Thoracic aorta (tissue), 2 donors: ENCODE results near the gene KLHL24. TPM values are rescaled to one million over a fixed set of nuclear protein-coding genes. Genes with fewer than 3 reads are reported as not detected.

Experiments
- ATAC-seq: fragments of 150-250 bp; one replicate; pipeline ENCODE4 v1.8.0; 2017; ENCODE audit warnings: low read depth; ENCODE audit not compliant: insufficient number of reproducible peaks, low FRiP score
- DNase-seq: peaks from one replicate; pipeline ENCODE4 v3.0.0-alpha.2; 2020; ENCODE audit warnings: low spot score
- H3K27ac ChIP-seq, 2 donors: fragments of 200-600 bp; sonication (generic); 1 replicate in 1 of 2; 2 replicates in 1 of 2; pipeline ENCODE4 v1.5.1; 2016; ENCODE audit warnings: mild to moderate bottlenecking in 2 of 2, moderate library complexity in 2 of 2
- H3K27me3 ChIP-seq: fragments of 200-600 bp; sonication (generic); replicated peaks from 2 replicates; pipeline ENCODE4 v1.6.0; 2016; ENCODE audit warnings: mild to moderate bottlenecking; ENCODE audit not compliant: insufficient read depth
- H3K36me3 ChIP-seq: fragments of 200-600 bp; sonication (generic); one replicate; pipeline ENCODE4 v1.5.1; 2016
- H3K4me1 ChIP-seq, 2 donors: fragments of 200-600 bp; sonication (generic); 1 replicate in 1 of 2; 2 replicates in 1 of 2; pipeline versions ENCODE4 v1.5.1 to v1.6.0; 2016; ENCODE audit warnings: low read depth in 2 of 2, mild to moderate bottlenecking in 1 of 2; ENCODE audit not compliant: control insufficient read depth in 1 of 2
- H3K4me3 ChIP-seq: fragments of 200-600 bp; sonication (generic); 2 replicates; pipeline ENCODE4 v1.5.1; 2016; ENCODE audit warnings: mild to moderate bottlenecking
- H3K9me3 ChIP-seq: fragments of 200-600 bp; sonication (generic); 2 replicates; pipeline ENCODE4 v1.5.1; 2016
- CTCF ChIP-seq: fragments of 200-600 bp; sonication (generic); IDR thresholded peaks from one replicate; pipeline ENCODE4 v1.5.1; 2019; ENCODE audit warnings: antibody characterized with exemption
- total RNA-seq, 2 donors: library from RNA; depleted of rRNA; stranded (reverse); fragments of >200 nt; gene quantifications; one replicate each; pipeline versions ENCODE4 v1.1.0 to v1.2.3, GENCODE V29; 2016

KLHL24 gene
- 10 to 100 TPM; 42.6 to 91.7 TPM for total RNA-seq

GRCh38 chr3:183635431-183636220 lies at the start of gene KLHL24:
KLHL24 (plus strand) TSS chr3:183635623; CDS start chr3:183650357, 14,734 bp downstream.
- no peak for TF ChIP-seq CTCF
- Histone ChIP-seq H3K27ac (peak within 1 kb of the TSS; percentile 98 to 99), H3K9me3 (no peaks in the 10 kb centered on the region), H3K4me1 (peaks cover 14 to 21% of the 10 kb centered on the region in 2 donors), H3K4me3 (peak within 1 kb of the TSS; percentile 99), H3K36me3 (no peaks in the 10 kb centered on the region), H3K27me3 (no peaks in the 10 kb centered on the region)
- peak; percentile 69 for DNase-seq
- ATAC-seq = peak; percentile 83

- H3K9me3 ChIP-seq = no peaks in the 10 kb centered on the region
- no peak for TF ChIP-seq CTCF
- DNase-seq (no peak), ATAC-seq (no peak)
- no peaks in the 10 kb centered on the region for H3K36me3 ChIP-seq
- H3K27ac ChIP-seq = no peak overlapping the region
- peaks cover 0 to 8% of the 10 kb centered on the region in 2 donors for H3K4me1 ChIP-seq
- H3K27me3 ChIP-seq = no peaks in the 10 kb centered on the region
- no peak overlapping the region for H3K4me3 ChIP-seq
Measured at GRCh38 chr3:183586477-183586876, 48.9 kb upstream of the KLHL24 start.

GRCh38 chr3:183587336-183587735 lies 48.1 kb upstream of the KLHL24 start:
- Histone ChIP-seq H3K27ac (no peak overlapping the region), H3K4me3 (no peak overlapping the region), H3K27me3 (no peaks in the 10 kb centered on the region), H3K4me1 (peaks cover 0 to 8% of the 10 kb centered on the region in 2 donors), H3K36me3 (no peaks in the 10 kb centered on the region), H3K9me3 (no peaks in the 10 kb centered on the region)
- no peak for TF ChIP-seq CTCF
- DNase-seq (no peak), ATAC-seq (no peak)

GRCh38 chr3:183590442-183590841 lies 45.0 kb upstream of the KLHL24 start:
- DNase-seq = no peak
- no peak overlapping the region for H3K4me3 ChIP-seq
- no peaks in the 10 kb centered on the region for H3K9me3 ChIP-seq
- no peak for TF ChIP-seq CTCF
- H3K27me3 ChIP-seq = no peaks in the 10 kb centered on the region
- no peak for ATAC-seq
- no peak overlapping the region for H3K27ac ChIP-seq
- no peaks in the 10 kb centered on the region for H3K4me1 ChIP-seq
- H3K36me3 ChIP-seq = no peaks in the 10 kb centered on the region

GRCh38 chr3:183591881-183592521 lies 43.4 kb upstream of the KLHL24 start:
- Histone ChIP-seq H3K9me3 (no peaks in the 10 kb centered on the region), H3K4me1 (no peaks in the 10 kb centered on the region), H3K36me3 (no peaks in the 10 kb centered on the region), H3K4me3 (no peak overlapping the region), H3K27me3 (no peaks in the 10 kb centered on the region), H3K27ac (no peak overlapping the region)
- DNase-seq (no peak), ATAC-seq (no peak)
- TF ChIP-seq CTCF = no peak
